ENCODE results near the gene IL15.
"Not testable (repeated sequence)": the region's sequence is repeated elsewhere in the genome, so short reads cannot be mapped to it uniquely, and the experiment has no call there.

IL15 gene

DNA sequence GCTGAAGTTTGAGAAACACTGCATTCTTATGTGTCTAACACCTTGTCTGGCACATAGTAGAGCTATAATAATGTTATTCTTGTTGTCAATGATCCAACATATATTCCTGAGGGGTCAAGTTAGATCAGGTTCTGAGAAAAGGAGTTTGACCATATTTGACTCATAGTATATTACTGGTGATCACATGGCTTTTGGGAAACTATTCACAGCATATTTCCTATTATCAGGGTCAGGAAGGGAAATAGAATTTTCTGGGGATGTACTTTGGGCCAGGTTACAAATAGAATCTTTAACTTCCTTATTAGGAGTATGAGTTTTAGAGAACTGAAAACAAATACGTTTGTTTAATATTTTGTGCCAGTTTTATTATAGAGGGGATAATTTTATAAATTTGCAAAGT lies 11.6 kb downstream of the IL15 start:
- no peak for DNase-seq (ENCODE audit: low spot score)

DNA sequence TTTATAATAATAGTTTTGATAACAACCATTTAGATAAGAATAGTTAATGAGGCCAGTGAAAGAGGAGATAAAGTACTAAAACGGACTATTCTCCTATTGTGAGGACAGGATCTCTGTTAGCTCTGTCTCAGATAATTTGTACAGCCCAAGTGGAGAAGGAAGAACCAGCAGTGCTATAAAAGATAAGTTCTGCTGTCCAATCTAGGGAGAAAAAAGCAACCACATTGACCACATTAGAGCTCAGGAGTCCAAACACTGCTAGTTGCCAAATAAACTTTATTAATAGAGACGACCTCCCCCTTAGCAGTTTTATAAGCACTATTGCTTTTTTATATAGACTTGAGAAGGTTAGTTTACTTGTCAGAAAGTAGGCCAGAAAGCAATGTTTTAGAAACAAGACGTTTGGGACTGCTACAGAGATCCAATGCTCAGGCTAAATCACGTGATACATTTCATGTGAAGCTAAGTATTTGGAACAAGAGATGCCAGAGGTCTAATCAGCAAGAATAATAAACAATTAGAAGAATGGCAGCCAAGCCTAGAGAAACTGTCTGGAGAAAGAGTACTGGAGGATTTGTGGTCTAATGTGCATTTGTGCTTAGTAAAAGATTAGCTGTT lies 15.9 kb downstream of the IL15 start:
- DNase-seq (ENCODE audit: low spot score), result peak; percentile 33

- DNase-seq (ENCODE audit: low spot score), result no peak
Observed at GRCh38 chr4:141654098-141654497, 17.7 kb downstream of the IL15 start.

DNA sequence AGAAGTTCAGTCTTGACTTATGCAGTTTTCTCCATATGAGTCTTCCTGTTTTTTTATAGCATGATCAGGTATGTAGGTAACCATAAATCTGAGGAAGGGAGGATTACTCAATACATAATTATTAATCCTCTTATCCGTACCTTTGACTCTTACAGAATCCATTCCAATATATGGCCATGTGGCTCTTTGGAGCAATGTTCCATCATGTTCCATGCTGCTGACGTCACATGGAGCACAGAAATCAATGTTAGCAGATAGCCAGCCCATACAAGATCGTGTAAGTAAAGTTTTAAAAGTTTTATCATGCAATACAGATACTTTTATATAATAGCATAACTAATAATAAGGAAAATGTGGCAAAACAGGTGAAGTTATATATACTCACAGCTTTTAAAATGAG lies 19.6 kb downstream of the IL15 start:
- no peak for DNase-seq (ENCODE audit: low spot score)

- DNase-seq (ENCODE audit: low spot score), result no peak
Observed at GRCh38 chr4:141657550-141658250, 21.3 kb downstream of the IL15 start.

GRCh38 chr4:141658309-141658708 lies 21.9 kb downstream of the IL15 start:
- no peak for DNase-seq (ENCODE audit: low spot score)

- DNase-seq (ENCODE audit: low spot score), result no peak
Observed at GRCh38 chr4:141659539-141659938, 23.2 kb downstream of the IL15 start.

DNA sequence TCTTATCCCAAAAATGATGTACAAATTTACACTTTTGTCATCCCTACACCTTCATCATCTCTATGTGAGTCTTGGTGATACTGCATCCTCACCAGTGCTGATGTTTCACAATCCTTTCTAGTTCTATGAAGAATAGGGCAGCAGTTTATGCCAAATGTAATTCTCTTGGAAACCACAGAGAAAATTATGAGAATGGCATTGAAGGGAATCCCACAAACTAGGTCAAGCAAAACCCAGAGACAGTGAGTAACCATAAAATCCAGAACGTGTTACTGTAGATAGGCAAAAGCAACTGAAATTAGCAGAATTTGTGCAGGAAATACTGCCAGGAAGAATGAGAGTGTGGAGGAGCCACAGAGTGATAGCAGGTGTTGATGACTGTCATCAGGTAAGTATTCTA lies 24.5 kb downstream of the IL15 start:
- peak; percentile 32 for DNase-seq (ENCODE audit: low spot score)

GRCh38 chr4:141668200-141668910 lies 32.0 kb downstream of the IL15 start:
- DNase-seq (ENCODE audit: low spot score), result peak; percentile 8

DNA sequence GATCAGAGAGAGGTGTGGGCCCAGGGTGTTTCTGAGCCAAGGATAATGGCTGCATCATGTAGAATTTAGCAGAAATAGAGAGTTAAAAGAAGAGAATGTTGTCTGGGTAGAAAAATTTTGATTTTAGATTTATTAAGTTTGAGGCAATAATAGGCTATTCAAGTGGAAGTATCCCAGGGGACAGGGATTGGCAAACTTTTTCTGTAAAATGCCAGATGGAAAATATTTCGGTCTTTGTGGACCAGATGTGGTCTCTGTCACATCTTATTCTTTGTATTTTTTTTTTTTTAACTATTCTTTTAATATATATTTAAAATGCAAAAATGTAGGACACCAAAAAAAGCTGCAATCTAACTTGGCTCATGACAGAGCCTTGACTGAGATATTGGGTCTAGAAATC lies 33.1 kb downstream of the IL15 start:
- DNase-seq (ENCODE audit: low spot score), result no peak

DNA sequence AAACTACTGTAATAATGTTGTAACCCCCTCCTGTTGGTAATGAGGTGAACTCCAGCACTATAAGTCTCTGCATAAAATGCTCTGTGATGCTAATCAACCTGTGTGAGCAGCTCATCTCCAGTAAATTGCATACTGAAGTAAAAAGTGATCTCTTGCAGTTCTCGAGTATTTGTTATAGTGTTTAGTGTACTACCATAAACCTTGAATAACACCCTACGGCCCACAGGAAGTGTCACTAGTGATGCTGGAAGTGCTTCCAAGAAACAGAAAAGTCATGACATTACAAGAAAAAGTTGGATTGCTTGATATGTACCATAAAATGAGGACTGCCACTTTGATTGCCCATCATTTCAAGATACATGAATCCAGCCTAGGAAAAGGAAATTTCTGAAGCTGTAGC lies 39.0 kb downstream of the IL15 start:
- DNase-seq (ENCODE audit: low spot score), result no peak

GRCh38 chr4:141676087-141676670 lies 39.8 kb downstream of the IL15 start:
- no peak for DNase-seq (ENCODE audit: low spot score)

GRCh38 chr4:141680060-141680459 lies 43.7 kb downstream of the IL15 start:
- no peak for DNase-seq (ENCODE audit: low spot score)

DNA sequence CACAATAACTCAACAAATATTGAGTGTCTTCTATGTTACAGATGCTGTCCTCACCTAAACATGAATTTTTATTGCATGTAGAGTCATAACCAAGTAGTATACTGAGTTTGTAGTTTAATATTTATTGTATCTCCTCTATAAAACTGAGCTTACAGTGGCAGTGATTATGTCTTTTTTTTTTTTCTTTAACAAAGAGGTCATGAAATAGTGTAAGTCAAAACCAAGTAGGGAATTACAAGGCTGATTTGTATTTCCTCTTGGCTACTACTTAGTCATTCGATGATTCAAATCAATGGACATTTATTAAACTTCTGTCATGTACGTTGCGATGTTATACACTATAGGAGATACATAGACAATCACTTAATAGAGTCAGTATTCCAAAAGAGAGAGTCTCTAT lies 48.4 kb downstream of the IL15 start:
- DNase-seq (ENCODE audit: low spot score), result no peak

DNA sequence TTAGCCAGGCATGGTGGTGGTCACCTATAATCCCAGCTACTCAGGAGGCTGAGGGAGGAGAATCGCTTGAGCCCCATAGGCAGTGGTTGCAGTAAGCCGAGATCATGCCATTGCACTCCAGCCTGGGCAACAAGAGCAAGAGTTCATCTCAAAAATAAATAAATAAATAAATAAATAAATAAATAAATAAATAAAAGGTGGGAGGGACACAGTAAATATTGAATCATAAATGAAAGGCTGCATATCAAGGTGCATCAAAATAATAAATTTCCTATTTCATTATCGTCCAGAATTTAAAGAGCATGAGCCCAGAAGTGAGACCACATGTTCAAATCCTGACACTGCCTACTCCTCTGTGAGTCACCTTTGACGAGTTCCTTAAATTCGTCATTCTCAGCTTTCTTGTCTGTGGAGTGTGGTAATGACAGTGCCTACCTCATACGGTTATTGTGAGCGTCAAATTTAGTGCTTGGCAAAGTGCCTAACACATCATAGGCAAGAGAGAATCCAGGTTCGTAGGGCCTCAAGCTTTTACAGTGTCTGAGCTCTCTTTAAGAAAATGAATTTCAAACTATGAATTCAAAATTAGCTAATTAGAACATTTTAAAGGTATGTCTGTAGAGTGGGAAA lies 49.9 kb downstream of the IL15 start:
- no peak for DNase-seq (ENCODE audit: low spot score)

- DNase-seq (ENCODE audit: low spot score), result no peak
Observed at GRCh38 chr4:141686879-141687278, 50.5 kb downstream of the IL15 start.

- not testable (repeated sequence) for DNase-seq (ENCODE audit: low spot score)
Observed at GRCh38 chr4:141689726-141690296, 53.4 kb downstream of the IL15 start.

- DNase-seq (ENCODE audit: low spot score), result not testable (repeated sequence)
Observed at GRCh38 chr4:141691247-141691646, 54.9 kb downstream of the IL15 start.

- DNase-seq (ENCODE audit: low spot score), result no peak
Observed at GRCh38 chr4:141692081-141692480, 55.7 kb downstream of the IL15 start.

- no peak for DNase-seq (ENCODE audit: low spot score)
Observed at GRCh38 chr4:141697116-141697515, 60.7 kb downstream of the IL15 start.

DNA sequence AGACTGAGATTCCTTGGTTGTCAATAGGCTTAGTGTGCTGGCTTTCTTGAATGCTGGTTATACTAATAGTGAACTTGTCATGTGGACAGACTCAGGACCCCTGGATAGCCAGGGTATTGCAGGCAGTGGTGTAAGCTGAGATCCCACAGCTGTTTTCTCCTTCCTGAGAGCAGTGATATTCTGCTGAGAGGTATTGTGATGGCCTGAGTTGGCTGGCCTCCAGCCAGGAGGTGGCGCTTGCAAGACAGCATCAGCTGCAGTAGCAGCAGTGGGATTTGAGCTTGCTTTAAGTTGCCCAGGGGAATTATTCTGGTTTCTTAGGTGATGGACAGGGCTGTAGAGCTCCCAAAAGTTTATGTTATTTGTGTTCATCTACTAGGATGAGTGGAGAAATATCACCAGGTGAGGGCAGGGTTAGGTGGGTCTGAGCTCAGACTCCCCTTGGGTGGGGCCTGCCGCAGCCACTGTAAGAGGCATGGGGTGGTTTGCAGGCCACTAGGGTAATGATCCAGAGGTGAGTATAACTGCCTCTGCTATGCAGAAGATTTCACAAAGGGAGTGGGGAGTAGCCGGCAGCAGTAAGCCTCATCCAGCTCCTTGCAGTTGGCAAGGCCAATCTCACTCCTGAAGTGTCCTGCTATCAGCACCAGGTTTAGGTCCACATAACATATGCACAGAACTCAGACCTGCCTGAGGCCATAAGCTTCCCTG lies 66.2 kb downstream of the IL15 start:
- DNase-seq (ENCODE audit: low spot score), result no peak
